Measurements from ENCODE around the gene CA7.

Gene CA7

GRCh38 chr16:66832661-66833305 lies 11.4 kb upstream of the CA7 start:
- DNase-seq (ENCODE audit: low read depth), result peak; percentile 35
- H3K4me3 ChIP-seq (ENCODE audit: low read length), result no peak overlapping the region
- no peak for TF ChIP-seq CTCF (conservative IDR thresholded peaks at IDR 0.05; ENCODE audit: low read length)

GRCh38 chr16:66834746-66835145 lies 9.5 kb upstream of the CA7 start:
- no peak for TF ChIP-seq CTCF (conservative IDR thresholded peaks at IDR 0.05; ENCODE audit: low read length)
- H3K4me3 ChIP-seq (ENCODE audit: low read length), result no peak overlapping the region
- DNase-seq (ENCODE audit: low read depth), result no peak

GRCh38 chr16:66840883-66841282 lies 3.3 kb upstream of the CA7 start:
- no peak for TF ChIP-seq CTCF (conservative IDR thresholded peaks at IDR 0.05; ENCODE audit: low read length)
- no peak for DNase-seq (ENCODE audit: low read depth)
- H3K4me3 ChIP-seq (ENCODE audit: low read length), result no peak overlapping the region

- no peak for DNase-seq (ENCODE audit: low read depth)
- TF ChIP-seq CTCF (conservative IDR thresholded peaks at IDR 0.05; ENCODE audit: low read length), result no peak
- no peak overlapping the region for H3K4me3 ChIP-seq (ENCODE audit: low read length)
These were observed 2.8 kb upstream of the CA7 start for GRCh38 chr16:66841366-66841765.

GRCh38 chr16:66842765-66843164 lies 1.4 kb upstream of the CA7 start:
- TF ChIP-seq CTCF (conservative IDR thresholded peaks at IDR 0.05; ENCODE audit: low read length), result no peak
- DNase-seq (ENCODE audit: low read depth), result no peak

GRCh38 chr16:66843191-66843590 lies 1.0 kb upstream of the CA7 start:
- no peak for TF ChIP-seq CTCF (conservative IDR thresholded peaks at IDR 0.05; ENCODE audit: low read length)
- DNase-seq (ENCODE audit: low read depth), result no peak
- H3K4me3 ChIP-seq (ENCODE audit: low read length), result no peak overlapping the region

More at GRCh38 chr16:66842765-66843164, 1.4 kb upstream of the CA7 start:
- H3K4me3 ChIP-seq (ENCODE audit: low read length), result no peak overlapping the region

GRCh38 chr16:66844009-66844341 lies 239 bp upstream of the CA7 start:
- no peak overlapping the region for H3K4me3 ChIP-seq (ENCODE audit: low read length)
- DNase-seq (ENCODE audit: low read depth), result no peak
- TF ChIP-seq CTCF (conservative IDR thresholded peaks at IDR 0.05; ENCODE audit: low read length), result no peak
